ENCODE results near the gene ALX4. TPM values are rescaled to one million over a fixed set of nuclear protein-coding genes. Genes with fewer than 3 reads are reported as not detected.

Gene ALX4
- total RNA-seq, 1 experiment from 2014 or later, result not detected

DNA sequence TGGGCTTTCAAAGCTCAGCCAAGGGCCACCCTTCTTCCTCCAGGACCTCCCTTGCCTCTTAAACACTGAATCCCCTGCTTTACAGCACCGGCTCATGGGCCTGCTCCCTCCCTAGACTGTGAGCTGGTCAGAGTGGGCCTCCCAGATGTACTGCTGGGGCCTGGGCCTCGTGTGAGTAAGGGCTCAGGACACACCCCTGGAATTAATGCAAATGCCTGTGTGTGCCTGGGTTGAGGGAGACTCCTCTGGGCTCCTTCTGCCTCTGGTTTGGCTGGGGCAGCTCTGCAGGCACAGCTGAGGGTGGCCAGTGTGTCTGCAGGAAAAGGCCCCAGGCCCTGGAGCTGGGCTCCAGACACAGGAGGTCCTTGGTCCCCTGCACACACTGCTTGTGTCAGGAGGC lies 24.2 kb downstream of the ALX4 start:
- BruUV-seq (replicated peaks), result no TSS peak
- no peaks in the 10 kb centered on the region for H3K36me3 Mint-ChIP-seq (ENCODE audit: insufficient read depth, unreplicated experiment)
- H3K9me3 Mint-ChIP-seq (ENCODE audit: unreplicated experiment), result no peaks in the 10 kb centered on the region
- intact Hi-C loops (cut with micrococcal nuclease), result loop anchor here (1.0 to 5.0 kb wide), 5 partner anchors 41 to 332 kb away; no protein-coding TSS in a partner anchor
- ChIA-PET CTCF (interaction anchor here (0.6 to 8.1 kb wide), 36 partner anchors 8 to 621 kb away, joined by 3 to 223 read pairs (median 4); partner anchors contain the start of gene EXT2), POLR2A (no interaction called here)
- no peak overlapping the region for H3K27ac Mint-ChIP-seq (ENCODE audit: low read depth, unreplicated experiment)
- TF ChIP-seq, protein P1, sequence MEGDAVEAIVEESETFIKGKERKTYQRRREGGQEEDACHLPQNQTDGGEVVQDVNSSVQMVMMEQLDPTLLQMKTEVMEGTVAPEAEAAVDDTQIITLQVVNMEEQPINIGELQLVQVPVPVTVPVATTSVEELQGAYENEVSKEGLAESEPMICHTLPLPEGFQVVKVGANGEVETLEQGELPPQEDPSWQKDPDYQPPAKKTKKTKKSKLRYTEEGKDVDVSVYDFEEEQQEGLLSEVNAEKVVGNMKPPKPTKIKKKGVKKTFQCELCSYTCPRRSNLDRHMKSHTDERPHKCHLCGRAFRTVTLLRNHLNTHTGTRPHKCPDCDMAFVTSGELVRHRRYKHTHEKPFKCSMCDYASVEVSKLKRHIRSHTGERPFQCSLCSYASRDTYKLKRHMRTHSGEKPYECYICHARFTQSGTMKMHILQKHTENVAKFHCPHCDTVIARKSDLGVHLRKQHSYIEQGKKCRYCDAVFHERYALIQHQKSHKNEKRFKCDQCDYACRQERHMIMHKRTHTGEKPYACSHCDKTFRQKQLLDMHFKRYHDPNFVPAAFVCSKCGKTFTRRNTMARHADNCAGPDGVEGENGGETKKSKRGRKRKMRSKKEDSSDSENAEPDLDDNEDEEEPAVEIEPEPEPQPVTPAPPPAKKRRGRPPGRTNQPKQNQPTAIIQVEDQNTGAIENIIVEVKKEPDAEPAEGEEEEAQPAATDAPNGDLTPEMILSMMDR (IDR thresholded peaks at IDR 0.05; ENCODE audit: unreplicated experiment), result no peak
- no peak overlapping the region for H3K4me3 Mint-ChIP-seq (ENCODE audit: unreplicated experiment)
- DNase-seq (ENCODE audit: unreplicated experiment), result no peak
- H3K27me3 Mint-ChIP-seq (ENCODE audit: insufficient read depth, unreplicated experiment), result peaks cover 15% of the 10 kb centered on the region
- H3K4me1 Mint-ChIP-seq (ENCODE audit: insufficient read depth, unreplicated experiment), result peaks cover 10% of the 10 kb centered on the region

DNA sequence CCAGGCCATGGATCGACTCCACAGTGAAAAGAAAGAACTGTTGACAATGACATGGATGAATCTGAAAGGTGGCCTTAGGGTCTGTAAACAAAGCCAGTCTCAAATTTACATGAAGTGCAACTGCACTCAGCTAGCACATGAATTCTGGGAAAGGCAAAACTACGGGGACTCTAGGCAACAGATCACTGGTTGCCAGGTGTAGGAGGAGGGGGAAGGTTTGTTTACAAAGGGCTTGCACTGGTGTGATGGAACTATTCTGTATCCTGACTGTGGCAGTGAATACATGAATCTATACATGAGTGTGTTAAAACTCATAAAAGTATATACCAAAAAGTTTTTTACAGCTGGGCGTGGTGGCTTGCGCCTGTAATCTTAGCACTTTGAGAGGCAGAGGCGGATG lies 27.3 kb downstream of the ALX4 start:
- BruUV-seq (replicated peaks), result no TSS peak
- ChIA-PET CTCF (interaction anchor here (0.7 to 1.6 kb wide), 2 partner anchors 257 to 273 kb away, joined by 3 to 6 read pairs; no protein-coding TSS in a partner anchor), POLR2A (interaction anchor here (1.0 kb wide), 1 partner anchor 15 kb away, joined by 3 read pairs; no protein-coding TSS in a partner anchor)

DNA sequence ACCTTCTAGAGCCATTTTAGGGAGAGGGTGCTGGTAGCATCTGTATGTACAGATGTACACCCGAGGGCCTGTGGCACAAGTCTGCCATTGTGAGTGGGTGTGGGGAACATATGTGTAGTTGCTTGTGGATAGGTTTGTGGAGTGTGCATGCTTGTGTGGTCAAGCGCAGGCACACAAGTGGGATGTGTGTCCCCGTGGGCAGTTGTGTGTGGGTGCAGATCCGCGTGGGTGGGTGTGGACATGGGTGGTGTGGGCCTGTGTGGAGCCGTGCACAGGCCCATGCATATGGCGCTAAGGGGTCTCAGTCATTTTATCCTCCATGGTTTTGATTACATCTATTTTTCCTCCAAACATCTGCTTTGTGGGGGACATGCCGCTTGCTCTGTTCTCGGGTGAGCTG lies 28.8 kb downstream of the ALX4 start:
- Mint-ChIP-seq H3K27ac (ENCODE audit: low read depth, unreplicated experiment) (no peak overlapping the region), H3K27me3 (ENCODE audit: insufficient read depth, unreplicated experiment) (peaks cover 32% of the 10 kb centered on the region), H3K4me3 (ENCODE audit: unreplicated experiment) (no peak overlapping the region), H3K9me3 (ENCODE audit: unreplicated experiment) (no peaks in the 10 kb centered on the region), H3K4me1 (ENCODE audit: insufficient read depth, unreplicated experiment) (no peaks in the 10 kb centered on the region), H3K36me3 (ENCODE audit: insufficient read depth, unreplicated experiment) (no peaks in the 10 kb centered on the region)
- CTCF ChIA-PET, result interaction anchor here (0.7 to 1.0 kb wide), 2 partner anchors 42 to 164 kb away, joined by 3 to 5 read pairs; no protein-coding TSS in a partner anchor
- DNase-seq (ENCODE audit: unreplicated experiment), result no peak
- POLR2A ChIA-PET, result no interaction called here
- TF ChIP-seq, protein P1 (IDR thresholded peaks at IDR 0.05; ENCODE audit: unreplicated experiment), result no peak
- no TSS peak for BruUV-seq (replicated peaks)
- intact Hi-C loops (cut with micrococcal nuclease), result no loop called here

More for the DNA sequence above, 27.3 kb downstream of the ALX4 start:
- TF ChIP-seq, protein P1 (IDR thresholded peaks at IDR 0.05; ENCODE audit: unreplicated experiment), result no peak
- no peak for DNase-seq (ENCODE audit: unreplicated experiment)
- intact Hi-C loops (cut with micrococcal nuclease), result no loop called here
- H3K4me1 Mint-ChIP-seq (ENCODE audit: insufficient read depth, unreplicated experiment), result no peaks in the 10 kb centered on the region
- H3K4me3 Mint-ChIP-seq (ENCODE audit: unreplicated experiment), result no peak overlapping the region
- peaks cover 32% of the 10 kb centered on the region for H3K27me3 Mint-ChIP-seq (ENCODE audit: insufficient read depth, unreplicated experiment)
- no peaks in the 10 kb centered on the region for H3K9me3 Mint-ChIP-seq (ENCODE audit: unreplicated experiment)
- H3K36me3 Mint-ChIP-seq (ENCODE audit: insufficient read depth, unreplicated experiment), result no peaks in the 10 kb centered on the region
- H3K27ac Mint-ChIP-seq (ENCODE audit: low read depth, unreplicated experiment), result no peak overlapping the region

DNA sequence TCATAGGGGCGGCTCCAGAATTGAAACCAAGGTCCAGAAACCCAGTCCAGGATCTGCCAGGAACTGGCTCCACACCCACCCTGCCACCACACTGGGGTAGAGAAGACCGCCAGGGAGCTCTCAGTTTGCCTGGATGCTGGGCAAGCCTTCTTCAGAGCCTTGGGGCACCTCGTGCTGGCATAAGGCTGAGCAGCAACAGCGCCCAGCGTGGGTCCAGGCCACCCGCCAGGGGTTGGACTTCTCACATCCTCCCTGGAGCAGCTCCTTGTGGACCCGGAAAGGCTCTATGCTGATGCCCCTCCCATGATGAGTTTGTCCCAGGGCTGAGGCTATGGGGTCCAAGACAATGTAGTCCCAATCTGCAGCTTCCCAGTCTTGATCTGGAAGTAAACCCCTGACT lies 29.7 kb downstream of the ALX4 start:
- ChIA-PET POLR2A (interaction anchor here (0.5 to 0.6 kb wide), 2 partner anchors 142 to 260 kb away, joined by 3 read pairs; no protein-coding TSS in a partner anchor), CTCF (interaction anchor here (1.0 kb wide), 1 partner anchor 43 kb away, joined by 5 read pairs; no protein-coding TSS in a partner anchor)
- no peak overlapping the region for H3K4me3 Mint-ChIP-seq (ENCODE audit: unreplicated experiment)
- no TSS peak for BruUV-seq (replicated peaks)
- intact Hi-C loops (cut with micrococcal nuclease), result no loop called here
- no peaks in the 10 kb centered on the region for H3K4me1 Mint-ChIP-seq (ENCODE audit: insufficient read depth, unreplicated experiment)
- H3K36me3 Mint-ChIP-seq (ENCODE audit: insufficient read depth, unreplicated experiment), result no peaks in the 10 kb centered on the region
- no peak overlapping the region for H3K27ac Mint-ChIP-seq (ENCODE audit: low read depth, unreplicated experiment)
- TF ChIP-seq, protein P1 (IDR thresholded peaks at IDR 0.05; ENCODE audit: unreplicated experiment), result no peak
- no peaks in the 10 kb centered on the region for H3K9me3 Mint-ChIP-seq (ENCODE audit: unreplicated experiment)
- no peak for DNase-seq (ENCODE audit: unreplicated experiment)
- H3K27me3 Mint-ChIP-seq (ENCODE audit: insufficient read depth, unreplicated experiment), result peaks cover 32% of the 10 kb centered on the region

Data from MCF 10A (cell line).